HepG2 (cell line): ENCODE data around the gene GRB10. TPM values are rescaled to one million over a fixed set of nuclear protein-coding genes. Genes with fewer than 3 reads are reported as not detected.

Experiments
- EHMT2 ChIP-seq: fragments of 200-600 bp; sonication (generic); IDR thresholded peaks from 2 replicates; pipeline ENCODE4 v1.7.0; 2017; ENCODE audit warnings: antibody characterized with exemption, low read depth, low read length, borderline replicate concordance
- ELF4 ChIP-seq: sonication (generic); formaldehyde crosslinking; IDR thresholded peaks from 2 replicates; pipeline ENCODE4 v1.5.0; 2020; ENCODE audit warnings: missing genetic modification reagents, mild to moderate bottlenecking, moderate library complexity, borderline replicate concordance
- HCFC1 ChIP-seq: fragments of 150-350 bp; IDR thresholded peaks from 2 replicates; pipeline ENCODE4 v1.6.1; 2014; ENCODE audit warnings: low read depth, low read length
- JARID2 ChIP-seq: sonication (generic); formaldehyde crosslinking; IDR thresholded peaks from 2 replicates; pipeline ENCODE4 v1.8.1; 2023; ENCODE audit warnings: missing genetic modification reagents, inconsistent platforms; ENCODE audit not compliant: insufficient replicate concordance
- NONO ChIP-seq, 2 experiments: fragments of 450-650 bp in 1 of 2; sonication (generic) in 1 of 2; formaldehyde crosslinking in 1 of 2; IDR thresholded peaks in 1 of 2; conservative IDR thresholded peaks in 1 of 2; 2 replicates each; pipeline versions ENCODE4 v1.6.1 to v1.8.0; 2017 to 2022; ENCODE audit warnings: mild to moderate bottlenecking in 1 of 2, missing genetic modification reagents in 1 of 2, moderate library complexity in 1 of 2
- SIX4 ChIP-seq: sonication (generic); formaldehyde crosslinking; IDR thresholded peaks from 2 replicates; pipeline ENCODE4 v1.4.0; 2020; ENCODE audit warnings: missing genetic modification reagents
- SKI ChIP-seq: fragments of 450-650 bp; IDR thresholded peaks from one replicate; pipeline ENCODE4 v1.6.1; 2018; ENCODE audit warnings: mild to moderate bottlenecking; ENCODE audit not compliant: partially characterized antibody
- TFDP2 ChIP-seq: sonication (generic); formaldehyde crosslinking; IDR thresholded peaks from 2 replicates; pipeline ENCODE4 v1.4.0; 2020; ENCODE audit warnings: missing genetic modification reagents
- ZNF468 ChIP-seq: sonication (generic); formaldehyde crosslinking; IDR thresholded peaks from 2 replicates; pipeline ENCODE4 v1.8.0; 2022; ENCODE audit warnings: mild to moderate bottlenecking, moderate library complexity, missing genetic modification reagents
- ZNF616 ChIP-seq: sonication (generic); formaldehyde crosslinking; IDR thresholded peaks from 2 replicates; pipeline ENCODE4 v1.5.0; 2020; ENCODE audit warnings: low read depth, mild to moderate bottlenecking, missing genetic modification reagents
- ZNF737 ChIP-seq: sonication (generic); formaldehyde crosslinking; IDR thresholded peaks from 2 replicates; pipeline ENCODE4 v1.5.0; 2020; ENCODE audit warnings: missing genetic modification reagents, mild to moderate bottlenecking, borderline replicate concordance
- ZNF879 ChIP-seq: sonication (generic); formaldehyde crosslinking; IDR thresholded peaks from 2 replicates; pipeline ENCODE4 v1.8.1; 2023; ENCODE audit warnings: missing genetic modification reagents
- polyA plus RNA-seq, 8 experiments: library from polyadenylated mRNA; depleted of rRNA in 3 of 8; stranded (reverse) in 7 of 8; unstranded in 1 of 8; fragments of >200 nt; fragmentation: Illumina TruSeq in 4 of 8; extraction: Trizol in 4 of 8; gene quantifications; 2 replicates each; pipeline versions ENCODE4 v1.2.1 to v1.2.3, GENCODE V29; 2011 to 2016; ENCODE audit warnings: low read depth in 4 of 8, missing spikeins in 1 of 8, mixed read lengths in 1 of 8; ENCODE audit not compliant: insufficient read depth in 1 of 8
- total RNA-seq, 5 experiments: library from RNA; depleted of rRNA; stranded (reverse); fragments of >200 nt; fragmentation: Illumina TruSeq; extraction: Trizol; gene quantifications; 2 replicates each; pipeline ENCODE4 v1.2.3, GENCODE V29; 2016; ENCODE audit warnings: low read depth in 1 of 5
- TF ChIP-seq, protein P1 (sequence below), 2 experiments: sonication (generic) in 1 of 2; formaldehyde crosslinking in 1 of 2; IDR thresholded peaks; 2 replicates each; pipeline versions ENCODE4 v1.4.0 to v1.6.1; 2016 to 2020; ENCODE audit warnings: borderline replicate concordance in 1 of 2, low read depth in 1 of 2, mild to moderate bottlenecking in 1 of 2, missing genetic modification reagents in 1 of 2
- TF ChIP-seq, protein P2 (sequence below): sonication (generic); formaldehyde crosslinking; IDR thresholded peaks from 2 replicates; pipeline ENCODE4 v1.8.0; 2022; ENCODE audit warnings: mild to moderate bottlenecking, missing genetic modification reagents, moderate library complexity
- TF ChIP-seq, protein P3 (sequence below): sonication (generic); formaldehyde crosslinking; IDR thresholded peaks from 2 replicates; pipeline ENCODE4 v1.4.0; 2020; ENCODE audit warnings: missing genetic modification reagents, borderline replicate concordance

Gene GRB10
- total and polyA plus RNA-seq, 2 of the 13 experiments (the other 11 are each of a cell fraction or from before 2014, with no cell fraction given), result 4.0 to 6.8 TPM

DNA sequence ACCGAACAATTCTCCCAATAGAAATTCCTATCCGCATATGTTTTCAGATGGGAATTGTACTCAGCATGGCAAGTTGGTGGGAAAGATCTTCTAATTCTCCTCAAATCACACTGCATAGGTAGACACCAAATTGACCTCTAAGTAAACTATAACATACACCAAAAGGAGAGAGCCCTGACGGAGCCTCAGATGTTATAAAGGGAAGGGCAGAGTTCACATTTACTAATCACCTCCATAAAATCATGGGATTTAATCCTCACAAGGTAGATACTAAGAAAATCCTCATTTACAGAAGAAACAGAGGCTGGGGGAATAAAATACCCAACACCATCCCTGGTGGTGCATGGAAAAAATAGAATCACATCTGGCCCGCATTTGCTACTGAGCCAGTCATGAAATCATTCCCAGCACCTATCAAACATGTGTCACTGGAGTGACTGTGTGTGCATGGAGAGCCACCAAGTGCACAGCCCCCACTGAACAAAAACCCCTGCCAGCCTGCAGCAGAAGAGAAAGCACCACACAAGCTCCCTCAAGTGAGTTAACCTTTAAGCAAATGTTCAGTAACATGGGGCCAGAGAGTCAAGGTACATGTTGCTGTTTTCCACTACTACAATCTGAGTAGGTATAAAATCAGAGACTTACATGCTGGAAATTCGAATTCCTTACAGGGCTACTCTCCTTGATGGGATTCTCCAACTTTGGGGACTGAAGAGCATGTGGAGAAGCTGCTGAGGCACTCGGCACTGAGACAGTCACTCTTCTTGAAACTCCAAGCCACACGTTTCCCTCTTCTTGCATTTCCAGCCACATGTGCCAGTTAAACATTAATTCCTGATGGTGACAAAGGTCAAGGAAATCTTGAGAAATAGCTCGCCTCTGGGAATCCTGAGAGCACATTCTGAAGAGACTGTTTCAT lies 217.8 kb downstream of the GRB10 start, which contains the start of gene DDC (continued):
- TF ChIP-seq ZNF616 (CRISPR knock-in tag) (no peak), TFDP2 (CRISPR knock-in tag) (peak; percentile 42; the same call in 1 of the 2 replicates), ZNF879 (no peak), ZNF737 (no peak; the same call in 1 of the 2 replicates), ELF4 (CRISPR knock-in tag) (no peak), HCFC1 (no peak), ZNF468 (no peak), SKI (no peak), SIX4 (no peak), NONO (IDR thresholded peaks at IDR 0.05) (no peak), NONO (CRISPR knock-in tag; conservative IDR thresholded peaks at IDR 0.05) (peak; percentile 53; the same call in 1 of the 2 replicates), JARID2 (CRISPR knock-in tag) (no peak), EHMT2 (no peak; the same call in 1 of the 2 replicates)
- TF ChIP-seq, protein P1, sequence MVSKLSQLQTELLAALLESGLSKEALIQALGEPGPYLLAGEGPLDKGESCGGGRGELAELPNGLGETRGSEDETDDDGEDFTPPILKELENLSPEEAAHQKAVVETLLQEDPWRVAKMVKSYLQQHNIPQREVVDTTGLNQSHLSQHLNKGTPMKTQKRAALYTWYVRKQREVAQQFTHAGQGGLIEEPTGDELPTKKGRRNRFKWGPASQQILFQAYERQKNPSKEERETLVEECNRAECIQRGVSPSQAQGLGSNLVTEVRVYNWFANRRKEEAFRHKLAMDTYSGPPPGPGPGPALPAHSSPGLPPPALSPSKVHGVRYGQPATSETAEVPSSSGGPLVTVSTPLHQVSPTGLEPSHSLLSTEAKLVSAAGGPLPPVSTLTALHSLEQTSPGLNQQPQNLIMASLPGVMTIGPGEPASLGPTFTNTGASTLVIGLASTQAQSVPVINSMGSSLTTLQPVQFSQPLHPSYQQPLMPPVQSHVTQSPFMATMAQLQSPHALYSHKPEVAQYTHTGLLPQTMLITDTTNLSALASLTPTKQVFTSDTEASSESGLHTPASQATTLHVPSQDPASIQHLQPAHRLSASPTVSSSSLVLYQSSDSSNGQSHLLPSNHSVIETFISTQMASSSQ (IDR thresholded peaks at IDR 0.05; ENCODE audit: low read depth), result peak; percentile 94
- TF ChIP-seq, protein P1 (CRISPR knock-in tag; IDR thresholded peaks at IDR 0.05; ENCODE audit: borderline replicate concordance), result peak; percentile 98
- TF ChIP-seq, protein P2, sequence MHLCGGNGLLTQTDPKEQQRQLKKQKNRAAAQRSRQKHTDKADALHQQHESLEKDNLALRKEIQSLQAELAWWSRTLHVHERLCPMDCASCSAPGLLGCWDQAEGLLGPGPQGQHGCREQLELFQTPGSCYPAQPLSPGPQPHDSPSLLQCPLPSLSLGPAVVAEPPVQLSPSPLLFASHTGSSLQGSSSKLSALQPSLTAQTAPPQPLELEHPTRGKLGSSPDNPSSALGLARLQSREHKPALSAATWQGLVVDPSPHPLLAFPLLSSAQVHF, result 0 out of 2 replicates have a peak, but pooled peaks have one; percentile 23
- TF ChIP-seq, protein P3, sequence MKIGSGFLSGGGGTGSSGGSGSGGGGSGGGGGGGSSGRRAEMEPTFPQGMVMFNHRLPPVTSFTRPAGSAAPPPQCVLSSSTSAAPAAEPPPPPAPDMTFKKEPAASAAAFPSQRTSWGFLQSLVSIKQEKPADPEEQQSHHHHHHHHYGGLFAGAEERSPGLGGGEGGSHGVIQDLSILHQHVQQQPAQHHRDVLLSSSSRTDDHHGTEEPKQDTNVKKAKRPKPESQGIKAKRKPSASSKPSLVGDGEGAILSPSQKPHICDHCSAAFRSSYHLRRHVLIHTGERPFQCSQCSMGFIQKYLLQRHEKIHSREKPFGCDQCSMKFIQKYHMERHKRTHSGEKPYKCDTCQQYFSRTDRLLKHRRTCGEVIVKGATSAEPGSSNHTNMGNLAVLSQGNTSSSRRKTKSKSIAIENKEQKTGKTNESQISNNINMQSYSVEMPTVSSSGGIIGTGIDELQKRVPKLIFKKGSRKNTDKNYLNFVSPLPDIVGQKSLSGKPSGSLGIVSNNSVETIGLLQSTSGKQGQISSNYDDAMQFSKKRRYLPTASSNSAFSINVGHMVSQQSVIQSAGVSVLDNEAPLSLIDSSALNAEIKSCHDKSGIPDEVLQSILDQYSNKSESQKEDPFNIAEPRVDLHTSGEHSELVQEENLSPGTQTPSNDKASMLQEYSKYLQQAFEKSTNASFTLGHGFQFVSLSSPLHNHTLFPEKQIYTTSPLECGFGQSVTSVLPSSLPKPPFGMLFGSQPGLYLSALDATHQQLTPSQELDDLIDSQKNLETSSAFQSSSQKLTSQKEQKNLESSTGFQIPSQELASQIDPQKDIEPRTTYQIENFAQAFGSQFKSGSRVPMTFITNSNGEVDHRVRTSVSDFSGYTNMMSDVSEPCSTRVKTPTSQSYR (CRISPR knock-in tag), result peak; percentile 37; the same call in 1 of the 2 replicates
